GM18517 (cell line): ENCODE measurements around the gene ZNF205.
"Not testable (repeated sequence)": the region's sequence is repeated elsewhere in the genome, so short reads cannot be mapped to it uniquely, and the experiment has no call there.

Source experiments
- ATAC-seq: cut with Tn5 transposase; IDR thresholded peaks from one replicate; pipeline ENCODE4 v1.9.1; 2021; ENCODE audit warnings: mild to moderate bottlenecking, moderate library complexity; ENCODE audit not compliant: unreplicated experiment

ZNF205 gene

DNA sequence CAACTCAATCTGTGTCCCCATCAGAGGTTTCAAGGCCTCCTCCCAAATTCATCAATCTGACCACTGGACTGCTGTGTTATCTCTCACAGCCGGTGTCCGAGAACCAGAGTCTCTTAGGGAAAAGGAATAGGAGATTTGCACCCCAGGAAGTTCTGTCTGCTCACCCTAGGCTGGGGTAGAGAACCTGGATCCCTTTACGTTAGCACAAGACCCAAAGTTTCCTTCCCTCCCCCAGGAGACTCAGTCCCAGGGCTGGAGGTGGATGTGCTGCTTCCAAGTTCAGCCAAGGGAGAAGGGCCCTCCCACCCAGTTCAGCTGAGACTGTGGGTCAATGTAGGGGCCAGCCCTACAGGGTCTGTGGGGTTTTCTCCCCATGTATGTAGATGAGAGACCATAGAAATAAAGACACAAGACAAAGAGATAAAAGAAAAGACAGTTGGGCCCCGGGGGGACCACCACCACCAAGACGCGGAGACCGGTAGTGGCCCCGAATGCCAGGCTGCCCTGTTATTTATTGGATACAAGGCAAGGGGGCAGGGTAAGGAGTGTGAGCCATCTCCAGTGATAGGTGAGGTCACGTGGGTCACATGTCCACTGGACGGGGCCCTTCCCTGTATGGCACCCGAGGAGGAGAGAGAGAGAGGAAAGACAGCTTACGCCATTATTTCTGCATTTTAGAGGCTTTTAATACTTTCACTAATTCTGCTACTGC lies 52.9 kb downstream of the ZNF205 start:
- ATAC-seq = no peak

DNA sequence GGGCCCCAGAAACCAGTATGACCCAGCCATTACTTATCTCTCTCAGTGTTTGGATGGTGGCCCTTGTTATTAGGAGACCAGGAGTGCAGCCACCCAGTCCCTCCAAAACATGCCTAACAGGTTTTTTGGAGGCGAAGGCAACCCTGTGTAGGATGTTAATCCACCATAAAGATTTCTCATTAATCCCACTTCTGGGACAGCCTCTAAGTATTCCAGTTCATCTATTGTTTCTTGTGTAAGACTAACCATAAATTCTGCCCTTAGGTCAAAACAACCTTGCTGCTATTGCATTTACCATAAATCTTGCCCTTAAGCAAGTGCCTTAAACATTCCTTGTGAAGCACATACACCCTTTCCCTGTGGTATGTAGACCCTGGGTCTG lies 54.1 kb downstream of the ZNF205 start:
- ATAC-seq = no peak

GRCh38 chr16:3168729-3169128 lies 56.3 kb downstream of the ZNF205 start:
- not testable (repeated sequence) for ATAC-seq
